Neural progenitor cell (in vitro differentiated cells): ENCODE results near the gene SARDH. TPM values are rescaled to one million over a fixed set of nuclear protein-coding genes. Genes with fewer than 3 reads are reported as not detected.

Experiments
- DNase-seq: peaks from one replicate; pipeline ENCODE4 v3.0.0-alpha.2; 2016; ENCODE audit warnings: low spot score
- H2AFZ ChIP-seq: fragments of 200-600 bp; sonication (generic); replicated peaks from 2 replicates; pipeline ENCODE4 v1.6.1; 2016; ENCODE audit warnings: antibody characterized with exemption
- H3F3A ChIP-seq: fragments of 200-600 bp; sonication (generic); 2 replicates; pipeline ENCODE4 v1.6.1; 2016; ENCODE audit warnings: antibody characterized with exemption, low read depth
- H3K27ac ChIP-seq: fragments of 200-600 bp; sonication (generic); 2 replicates; pipeline ENCODE4 v1.5.1; 2016; ENCODE audit warnings: mild to moderate bottlenecking
- H3K27me3 ChIP-seq: fragments of 200-600 bp; sonication (generic); 2 replicates; pipeline ENCODE4 v1.6.1; 2016; ENCODE audit warnings: mild to moderate bottlenecking, moderate library complexity
- H3K36me3 ChIP-seq: fragments of 200-600 bp; sonication (generic); 2 replicates; pipeline ENCODE4 v1.5.1; 2016
- H3K4me1 ChIP-seq: fragments of 200-600 bp; sonication (generic); 2 replicates; pipeline ENCODE4 v1.6.1; 2016; ENCODE audit warnings: mixed run types
- H3K4me2 ChIP-seq: fragments of 200-600 bp; sonication (generic); 2 replicates; pipeline ENCODE4 v1.6.1; 2016
- H3K4me3 ChIP-seq: fragments of 200-600 bp; sonication (generic); 2 replicates; pipeline ENCODE4 v1.5.1; 2016
- H3K79me2 ChIP-seq: fragments of 200-600 bp; sonication (generic); 2 replicates; pipeline ENCODE4 v1.6.1; 2016; ENCODE audit warnings: low read depth
- H3K9ac ChIP-seq: fragments of 200-600 bp; sonication (generic); 2 replicates; pipeline ENCODE4 v1.6.1; 2016
- H3K9me3 ChIP-seq: fragments of 200-600 bp; sonication (generic); 2 replicates; pipeline ENCODE4 v1.5.1; 2016; ENCODE audit warnings: low read depth
- H4K20me1 ChIP-seq: fragments of 200-600 bp; sonication (generic); 2 replicates; pipeline ENCODE4 v1.6.1; 2016; ENCODE audit warnings: low read depth
- H3K27ac Mint-ChIP-seq: 3 replicates; pipeline ENCODE4 v1.8.0; 2021; ENCODE audit warnings: mixed read lengths
- H3K27me3 Mint-ChIP-seq: 2 replicates; pipeline ENCODE4 v1.8.0; 2022; ENCODE audit warnings: low read depth, mild to moderate bottlenecking, inconsistent platforms, moderate library complexity, mixed read lengths; ENCODE audit not compliant: insufficient read depth
- H3K36me3 Mint-ChIP-seq: 3 replicates; pipeline ENCODE4 v1.8.0; 2021; ENCODE audit warnings: mixed read lengths
- H3K4me1 Mint-ChIP-seq: 3 replicates; pipeline ENCODE4 v1.8.0; 2021; ENCODE audit warnings: mixed read lengths
- H3K4me3 Mint-ChIP-seq: 3 replicates; pipeline ENCODE4 v1.8.0; 2021; ENCODE audit warnings: mild to moderate bottlenecking, moderate library complexity, mixed read lengths
- H3K9me3 Mint-ChIP-seq: 3 replicates; pipeline ENCODE4 v1.8.0; 2020; ENCODE audit warnings: mixed read lengths
- CTCF ChIP-seq: fragments of 200-600 bp; sonication (generic); IDR thresholded peaks from 2 replicates; pipeline ENCODE4 v1.5.1; 2017; ENCODE audit warnings: antibody characterized with exemption, mild to moderate bottlenecking
- EZH2 ChIP-seq: fragments of 200-600 bp; sonication (generic); IDR thresholded peaks from 2 replicates; pipeline ENCODE4 v1.6.1; 2017; ENCODE audit warnings: antibody characterized with exemption, mild to moderate bottlenecking, moderate library complexity
- EZH2phosphoT487 ChIP-seq: fragments of 200-600 bp; sonication (generic); IDR thresholded peaks from 2 replicates; pipeline ENCODE4 v1.6.1; 2017; ENCODE audit warnings: antibody characterized with exemption
- total RNA-seq: library from RNA; depleted of rRNA; stranded (reverse); fragments of >200 nt; gene quantifications from 2 replicates; pipeline ENCODE4 v1.2.3, GENCODE V29; 2015; ENCODE audit warnings: low replicate concordance

The SARDH gene
- total RNA-seq, 1 donor from 2014 or later: 3.9 TPM

- Mint-ChIP-seq H3K4me1 (peaks cover 17% of the 10 kb centered on the region), H3K36me3 (no peaks in the 10 kb centered on the region), H3K9me3 (no peaks in the 10 kb centered on the region), H3K4me3 (no peak overlapping the region), H3K27me3 (peaks cover 2% of the 10 kb centered on the region), H3K27ac (no peak overlapping the region)
- Histone ChIP-seq H3F3A (no peaks in the 10 kb centered on the region), H3K9ac (no peak overlapping the region), H3K9me3 (no peaks in the 10 kb centered on the region), H3K27me3 (no peaks in the 10 kb centered on the region), H3K4me1 (peaks cover 13% of the 10 kb centered on the region), H3K27ac (no peak overlapping the region), H3K4me2 (no peak overlapping the region), H3K36me3 (no peaks in the 10 kb centered on the region), H3K4me3 (no peak overlapping the region), H4K20me1 (no peaks in the 10 kb centered on the region), H2AFZ (no peak overlapping the region), H3K79me2 (no peaks in the 10 kb centered on the region)
- DNase-seq: no peak
- no peak for TF ChIP-seq CTCF
Observed at GRCh38 chr9:133742251-133742650, 4.1 kb upstream of the SARDH start.

- Histone ChIP-seq H3K36me3 (no peaks in the 10 kb centered on the region), H2AFZ (no peak overlapping the region), H3K79me2 (no peaks in the 10 kb centered on the region), H3K4me2 (no peak overlapping the region), H3F3A (no peaks in the 10 kb centered on the region), H3K4me1 (peaks cover 13% of the 10 kb centered on the region), H3K9ac (no peak overlapping the region), H4K20me1 (no peaks in the 10 kb centered on the region), H3K9me3 (no peaks in the 10 kb centered on the region), H3K4me3 (no peak overlapping the region), H3K27me3 (no peaks in the 10 kb centered on the region), H3K27ac (no peak overlapping the region)
- Mint-ChIP-seq H3K4me1 (peaks cover 17% of the 10 kb centered on the region), H3K27me3 (peaks cover 2% of the 10 kb centered on the region), H3K27ac (no peak overlapping the region), H3K9me3 (no peaks in the 10 kb centered on the region), H3K36me3 (no peaks in the 10 kb centered on the region), H3K4me3 (no peak overlapping the region)
- TF ChIP-seq EZH2phosphoT487: no peak
- no peak for TF ChIP-seq CTCF
- no peak for TF ChIP-seq EZH2
- DNase-seq: no peak
Observed at GRCh38 chr9:133741716-133742115, 3.6 kb upstream of the SARDH start.

GRCh38 chr9:133740911-133741310, 2.8 kb upstream of the SARDH start:
- Mint-ChIP-seq H3K27me3 (peaks cover 2% of the 10 kb centered on the region), H3K4me3 (no peak overlapping the region), H3K4me1 (peaks cover 20% of the 10 kb centered on the region), H3K9me3 (no peaks in the 10 kb centered on the region), H3K27ac (no peak overlapping the region), H3K36me3 (no peaks in the 10 kb centered on the region)
- Histone ChIP-seq H3F3A (no peaks in the 10 kb centered on the region), H2AFZ (no peak overlapping the region), H3K9me3 (no peaks in the 10 kb centered on the region), H3K27me3 (no peaks in the 10 kb centered on the region), H3K79me2 (no peaks in the 10 kb centered on the region), H4K20me1 (no peaks in the 10 kb centered on the region), H3K4me1 (peaks cover 13% of the 10 kb centered on the region), H3K4me2 (no peak overlapping the region), H3K9ac (no peak overlapping the region), H3K4me3 (no peak overlapping the region), H3K27ac (no peak overlapping the region), H3K36me3 (no peaks in the 10 kb centered on the region)
- TF ChIP-seq CTCF (no peak), EZH2phosphoT487 (no peak), EZH2 (no peak)
- no peak for DNase-seq
